Keratinocyte (primary cell): Measurements from ENCODE around the gene MEAK7. TPM values are rescaled to one million over a fixed set of nuclear protein-coding genes. Genes with fewer than 3 reads are reported as not detected.

Source experiments
- DNase-seq: peaks from one replicate; pipeline ENCODE4 v3.0.0-alpha.2; 2011; ENCODE audit warnings: low read depth, missing footprints, low spot score
- FAIRE-seq: peaks from 2 replicates; lab custom pipeline; 2011; peaks lifted over from hg19 to GRCh38; lab: Jason Lieb, UNC
- H2AFZ ChIP-seq: 2 replicates; pipeline ENCODE4 v1.6.0; 2012; ENCODE audit warnings: low read length, control low read depth, inconsistent platforms; ENCODE audit not compliant: control insufficient read depth
- H3K27ac ChIP-seq: 2 replicates; pipeline ENCODE4 v1.5.1; 2011; ENCODE audit warnings: low read length; ENCODE audit not compliant: control insufficient read depth, insufficient read depth
- H3K27me3 ChIP-seq: 3 replicates; pipeline ENCODE4 v1.6.0; 2011; ENCODE audit warnings: low read length; ENCODE audit not compliant: control insufficient read depth, insufficient read depth; ENCODE audit errors: extremely low read depth
- H3K36me3 ChIP-seq, 2 experiments: 2 replicates in 1 of 2; 3 replicates in 1 of 2; pipeline ENCODE4 v1.5.1; 2011; ENCODE audit warnings: low read length in 2 of 2, mild to moderate bottlenecking in 1 of 2; ENCODE audit not compliant: control insufficient read depth in 2 of 2, insufficient read depth in 2 of 2; ENCODE audit errors: extremely low read depth in 1 of 2
- H3K4me1 ChIP-seq: 3 replicates; pipeline ENCODE4 v1.5.1; 2011; ENCODE audit warnings: low read length; ENCODE audit not compliant: control insufficient read depth, insufficient read depth; ENCODE audit errors: extremely low read depth
- H3K4me2 ChIP-seq: 3 replicates; pipeline ENCODE4 v1.6.0; 2011; ENCODE audit warnings: low read depth, low read length; ENCODE audit not compliant: control insufficient read depth, insufficient read depth; ENCODE audit errors: extremely low read depth
- H3K4me3 ChIP-seq, 3 experiments: fragments of 200-600 bp in 1 of 3; sonication (generic) in 1 of 3; 2 replicates in 2 of 3; 3 replicates in 1 of 3; pipeline ENCODE4 v1.5.1; 2011 to 2016; ENCODE audit warnings: low read length in 3 of 3, mild to moderate bottlenecking in 3 of 3, control low read depth in 2 of 3, inconsistent platforms in 1 of 3, low read depth in 1 of 3, mixed read lengths in 1 of 3, mixed run types in 1 of 3, moderate library complexity in 1 of 3; ENCODE audit not compliant: control insufficient read depth in 2 of 3, insufficient read depth in 2 of 3; ENCODE audit errors: extremely low read depth in 1 of 3
- H3K79me2 ChIP-seq: 2 replicates; pipeline ENCODE4 v1.6.0; 2012; ENCODE audit warnings: low read length; ENCODE audit not compliant: control insufficient read depth, insufficient read depth
- H3K9ac ChIP-seq: 3 replicates; pipeline ENCODE4 v1.6.0; 2011; ENCODE audit warnings: low read length; ENCODE audit not compliant: control insufficient read depth, insufficient read depth; ENCODE audit errors: extremely low read depth
- H3K9me1 ChIP-seq: 3 replicates; pipeline ENCODE4 v1.6.0; 2011; ENCODE audit warnings: low read length; ENCODE audit not compliant: control insufficient read depth, insufficient read depth; ENCODE audit errors: extremely low read depth
- H3K9me3 ChIP-seq: 2 replicates; pipeline ENCODE4 v1.5.1; 2012; ENCODE audit warnings: low read depth, low read length; ENCODE audit not compliant: control insufficient read depth
- H4K20me1 ChIP-seq: 3 replicates; pipeline ENCODE4 v1.6.0; 2011; ENCODE audit warnings: low read length; ENCODE audit not compliant: control insufficient read depth, insufficient read depth; ENCODE audit errors: extremely low read depth
- EZH2 ChIP-seq: IDR thresholded peaks from one replicate; pipeline ENCODE4 v1.6.1; 2012; ENCODE audit warnings: inconsistent platforms, mild to moderate bottlenecking, low read length, moderate library complexity
- dilution Hi-C: fragments of 300-500 bp; cut with MboI; formaldehyde crosslinking; loops from one replicate; pipeline ENCODE4 v1.7.0; 2020; ENCODE audit warnings: low sequenced_read_pairs; ENCODE audit not compliant: extremely low pct_ligation_motif_present
- polyA plus RNA-seq, 5 experiments: library from polyadenylated mRNA; depleted of rRNA in 3 of 5; stranded (reverse) in 3 of 5; stranded (forward) in 1 of 5; unstranded in 1 of 5; fragments of >200 nt; gene quantifications; 1 replicate in 1 of 5; 2 replicates in 3 of 5; 3 replicates in 1 of 5; pipeline versions ENCODE4 v1.2.1 to v1.2.3, GENCODE V29; 2011 to 2012; ENCODE audit warnings: missing spikeins in 2 of 5, low read depth in 1 of 5, low replicate concordance in 1 of 5
- TF ChIP-seq, protein P1 (sequence below), 3 experiments: IDR thresholded peaks in 1 of 3; conservative IDR thresholded peaks in 1 of 3; optimal IDR thresholded peaks in 1 of 3; 2 replicates in 2 of 3; 3 replicates in 1 of 3; pipeline versions ENCODE3 to v1.5.1; 2011; ENCODE audit warnings: low read length in 3 of 3, mild to moderate bottlenecking in 3 of 3, moderate library complexity in 2 of 3, control low read depth in 1 of 3, inconsistent platforms in 1 of 3; ENCODE audit not compliant: insufficient read depth in 2 of 3; ENCODE audit errors: extremely low read depth in 1 of 3

The MEAK7 gene
- polyA plus RNA-seq, 1 donor (not counting 4 experiments of a cell fraction or from before 2014, with no cell fraction given): 81.0 TPM

DNA sequence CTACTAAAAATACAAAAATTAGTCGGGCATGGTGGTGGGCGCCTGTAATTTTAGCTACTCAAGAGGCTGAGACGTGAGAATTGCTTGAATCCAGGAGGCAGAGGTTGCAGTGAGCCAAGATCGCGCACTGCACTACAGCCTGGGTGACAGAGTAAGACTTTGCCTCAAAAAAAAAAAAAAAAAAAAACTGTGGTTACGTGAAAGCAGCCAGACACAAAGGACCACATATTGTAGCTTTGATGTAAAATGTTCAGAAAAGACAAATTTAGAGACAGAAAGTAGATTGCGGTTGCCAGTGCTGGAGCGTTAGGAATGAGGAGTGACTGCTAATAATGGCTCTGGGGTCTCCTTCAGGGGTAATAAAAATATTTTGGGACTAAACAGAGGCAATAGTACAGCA is 4.0 kb upstream of the MEAK7 start:
- DNase-seq (no peak), FAIRE-seq (no peak)
- Histone ChIP-seq H3K9me1 (no peaks in the 10 kb centered on the region), H3K4me1 (peaks cover 25% of the 10 kb centered on the region), H3K9me3 (no peaks in the 10 kb centered on the region), H3K36me3 (no peaks in the 10 kb centered on the region), H3K9ac (no peak overlapping the region), H4K20me1 (no peaks in the 10 kb centered on the region), H3K4me2 (no peak overlapping the region), H3K4me3 (no peak overlapping the region), H3K79me2 (peaks cover 9% of the 10 kb centered on the region), H3K27ac (no peak overlapping the region), H2AFZ (no peak overlapping the region), H3K27me3 (no peaks in the 10 kb centered on the region)
- dilution Hi-C loops: no loop called here
- TF ChIP-seq EZH2: no peak
- TF ChIP-seq, protein P1, sequence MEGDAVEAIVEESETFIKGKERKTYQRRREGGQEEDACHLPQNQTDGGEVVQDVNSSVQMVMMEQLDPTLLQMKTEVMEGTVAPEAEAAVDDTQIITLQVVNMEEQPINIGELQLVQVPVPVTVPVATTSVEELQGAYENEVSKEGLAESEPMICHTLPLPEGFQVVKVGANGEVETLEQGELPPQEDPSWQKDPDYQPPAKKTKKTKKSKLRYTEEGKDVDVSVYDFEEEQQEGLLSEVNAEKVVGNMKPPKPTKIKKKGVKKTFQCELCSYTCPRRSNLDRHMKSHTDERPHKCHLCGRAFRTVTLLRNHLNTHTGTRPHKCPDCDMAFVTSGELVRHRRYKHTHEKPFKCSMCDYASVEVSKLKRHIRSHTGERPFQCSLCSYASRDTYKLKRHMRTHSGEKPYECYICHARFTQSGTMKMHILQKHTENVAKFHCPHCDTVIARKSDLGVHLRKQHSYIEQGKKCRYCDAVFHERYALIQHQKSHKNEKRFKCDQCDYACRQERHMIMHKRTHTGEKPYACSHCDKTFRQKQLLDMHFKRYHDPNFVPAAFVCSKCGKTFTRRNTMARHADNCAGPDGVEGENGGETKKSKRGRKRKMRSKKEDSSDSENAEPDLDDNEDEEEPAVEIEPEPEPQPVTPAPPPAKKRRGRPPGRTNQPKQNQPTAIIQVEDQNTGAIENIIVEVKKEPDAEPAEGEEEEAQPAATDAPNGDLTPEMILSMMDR (optimal IDR thresholded peaks at IDR 0.05 in 1 of 3, IDR thresholded peaks at IDR 0.05 in 1 of 3, conservative IDR thresholded peaks at IDR 0.05 in 1 of 3; ENCODE audit: extremely low read depth in 1 of 3, insufficient read depth in 2 of 3, low read length in 3 of 3): no peak

GRCh38 chr16:84507011-84507982 is 2.8 kb upstream of the MEAK7 start:
- Histone ChIP-seq H2AFZ (no peak overlapping the region), H3K27ac (no peak overlapping the region), H4K20me1 (no peaks in the 10 kb centered on the region), H3K4me1 (peaks cover 37% of the 10 kb centered on the region), H3K27me3 (no peaks in the 10 kb centered on the region), H3K9ac (no peak overlapping the region), H3K9me1 (no peaks in the 10 kb centered on the region), H3K9me3 (no peaks in the 10 kb centered on the region), H3K36me3 (peaks cover 1 to 8% of the 10 kb centered on the region in 2 experiments), H3K79me2 (peaks cover 18% of the 10 kb centered on the region), H3K4me3 (no peak overlapping the region), H3K4me2 (no peak overlapping the region)
- TF ChIP-seq, protein P1 (optimal IDR thresholded peaks at IDR 0.05 in 1 of 3, IDR thresholded peaks at IDR 0.05 in 1 of 3, conservative IDR thresholded peaks at IDR 0.05 in 1 of 3; ENCODE audit: extremely low read depth in 1 of 3, insufficient read depth in 2 of 3, low read length in 3 of 3): no peak
- TF ChIP-seq EZH2: no peak
- DNase-seq (no peak), FAIRE-seq (no peak)
- dilution Hi-C loops: no loop called here
